Peyer's patch (tissue), 4 donors: ENCODE results near the gene P2RY1.

Experiments
- CTCF ChIP-seq, 6 experiments: fragments of 450-650 bp in 4 of 6; fragments of 200-600 bp in 2 of 6; sonication (generic) in 1 of 6; IDR thresholded peaks; one replicate each; pipeline ENCODE4 v1.5.1; 2017 to 2019; ENCODE audit warnings: antibody characterized with exemption in 6 of 6, mild to moderate bottlenecking in 3 of 6, moderate library complexity in 1 of 6
- POLR2A ChIP-seq, 2 donors: fragments of 450-650 bp; IDR thresholded peaks; one replicate each; pipeline ENCODE4 v1.5.1; 2017; ENCODE audit warnings: antibody characterized with exemption in 2 of 2, mild to moderate bottlenecking in 2 of 2, moderate library complexity in 2 of 2

- TF ChIP-seq CTCF (IDR thresholded peaks at IDR 0.05) (no peak), POLR2A (IDR thresholded peaks at IDR 0.05) (no peak)
Measured at GRCh38 chr3:152885076-152885475, 50.1 kb downstream of the P2RY1 start.
